Right renal pelvis (tissue), 4 donors: ENCODE data around the gene RFPL1. TPM values are rescaled to one million over a fixed set of nuclear protein-coding genes. Genes with fewer than 3 reads are reported as not detected.
"Not testable (repeated sequence)": the region's sequence is repeated elsewhere in the genome, so short reads cannot be mapped to it uniquely, and the experiment has no call there.

Experiments used
- DNase-seq, 4 donors: peaks; one replicate each; pipeline ENCODE4 v3.0.0-alpha.2; 2013; ENCODE audit warnings: low read depth in 4 of 4, low spot score in 3 of 4, missing footprints in 1 of 4
- polyA plus RNA-seq, 4 donors: library from polyadenylated mRNA; unstranded; fragments of 120-200 nt; gene quantifications; one replicate each; pipeline ENCODE4 v1.2.1, GENCODE V29; 2013; ENCODE audit not compliant: insufficient read length in 4 of 4

The RFPL1 gene
- 1 to 10 TPM; 1.2 to 1.6 (median 1.4) TPM for polyA plus RNA-seq

GRCh38 chr22:29438283-29438682 is at the start of gene RFPL1:
Gene RFPL1, plus strand, starts transcription at chr22:29438583.
- DNase-seq: not testable (repeated sequence)

GRCh38 chr22:29388759-29389090 is 49.7 kb upstream of the RFPL1 start:
- DNase-seq: no peak

GRCh38 chr22:29390270-29390669 is 48.1 kb upstream of the RFPL1 start:
- no peak for DNase-seq

GRCh38 chr22:29391546-29391945 is 46.8 kb upstream of the RFPL1 start:
- DNase-seq: no peak

GRCh38 chr22:29393019-29393608 is 45.3 kb upstream of the RFPL1 start:
- no peak for DNase-seq

- DNase-seq: peak; percentile 59 to 67 (median 65)
These were observed 43.3 kb upstream of the RFPL1 start for GRCh38 chr22:29394931-29395581.

GRCh38 chr22:29396126-29396525 is 42.3 kb upstream of the RFPL1 start:
- DNase-seq: no peak

GRCh38 chr22:29397791-29398190 is 40.6 kb upstream of the RFPL1 start:
- DNase-seq: no peak

- no peak for DNase-seq
These were observed 37.8 kb upstream of the RFPL1 start for GRCh38 chr22:29400576-29400975.

- not testable (repeated sequence) for DNase-seq
These were observed 36.8 kb upstream of the RFPL1 start for GRCh38 chr22:29401538-29401937.

- no peak for DNase-seq
These were observed 29.4 kb upstream of the RFPL1 start for GRCh38 chr22:29408940-29409339.

- DNase-seq: not testable (repeated sequence)
These were observed 26.7 kb upstream of the RFPL1 start for GRCh38 chr22:29411569-29412211.

- not testable (repeated sequence) for DNase-seq
These were observed 25.6 kb upstream of the RFPL1 start for GRCh38 chr22:29412772-29413171.

GRCh38 chr22:29414951-29415591 is 23.3 kb upstream of the RFPL1 start:
- DNase-seq: not testable (repeated sequence)

- DNase-seq: not testable (repeated sequence)
These were observed 19.7 kb upstream of the RFPL1 start for GRCh38 chr22:29418704-29419103.

- DNase-seq: no peak
These were observed 11.9 kb upstream of the RFPL1 start for GRCh38 chr22:29426476-29426875.

GRCh38 chr22:29427176-29427760 is 11.1 kb upstream of the RFPL1 start:
- DNase-seq: no peak

- DNase-seq: no peak
These were observed 6.4 kb upstream of the RFPL1 start for GRCh38 chr22:29431986-29432385.

- no peak for DNase-seq
These were observed 4.5 kb upstream of the RFPL1 start for GRCh38 chr22:29433856-29434255.

GRCh38 chr22:29434288-29434687 is 4.1 kb upstream of the RFPL1 start:
- no peak for DNase-seq
